Mucosa of descending colon (tissue), 3 donors: Measurements from ENCODE around the gene RCBTB1. TPM values are rescaled to one million over a fixed set of nuclear protein-coding genes. Genes with fewer than 3 reads are reported as not detected.

Experiments
- ATAC-seq: fragments of 200-7000 bp; cut with Tn5 transposase; one replicate; pipeline ENCODE4 v1.9.1; 2020; ENCODE audit warnings: mild to moderate bottlenecking, moderate library complexity
- DNase-seq, 3 donors: peaks; one replicate each; pipeline ENCODE4 v3.0.0-alpha.2; 2020
- H3K36me3 ChIP-seq: fragments of 200-600 bp; one replicate; pipeline ENCODE4 v1.8.0; 2021; ENCODE audit warnings: low read depth, mild to moderate bottlenecking
- H3K4me1 ChIP-seq: fragments of 200-600 bp; one replicate; pipeline ENCODE4 v1.8.0; 2021; ENCODE audit warnings: low read depth, mild to moderate bottlenecking
- H3K4me3 ChIP-seq: fragments of 200-600 bp; one replicate; pipeline ENCODE4 v1.8.0; 2021; ENCODE audit warnings: mild to moderate bottlenecking
- H3K9me3 ChIP-seq: fragments of 200-600 bp; one replicate; pipeline ENCODE4 v1.8.0; 2021; ENCODE audit warnings: mild to moderate bottlenecking
- intact Hi-C, 2 donors: fragments of 100-400 bp; cut with DNase I in 1 of 2; cut with micrococcal nuclease in 1 of 2; formaldehyde crosslinking; loops; one replicate each; pipeline versions ENCODE4 v1.11.0 to v1.11.1; 2022; cut with DNase I, micrococcal nuclease
- total RNA-seq, 3 donors: library from RNA; stranded (reverse); fragmentation: NEBNext Ultra II Directional in 2 of 3; extraction: Animal tissue kit (Norgen Biotek cat#: 25700) in 2 of 3; gene quantifications; one replicate each; pipeline versions ENCODE4 v1.2.1 to v1.2.4, GENCODE V29; 2021 to 2023
- TF ChIP-seq, protein P1 (sequence below): fragments of 200-600 bp; IDR thresholded peaks from one replicate; pipeline ENCODE4 v1.8.0; 2022; ENCODE audit warnings: antibody characterized with exemption, mild to moderate bottlenecking
- donor health status: DM: no; HTN: no; CAD: no; lungs with moderate emphysema.
- donor health status: DM: no; HTN: no; CAD: no.
- donor health status: DM: no; HTN: yes; CAD: no.

Gene RCBTB1
- total RNA-seq, 3 donors from 2014 or later = 5.3 to 11.7 (median 6.7) TPM

DNA sequence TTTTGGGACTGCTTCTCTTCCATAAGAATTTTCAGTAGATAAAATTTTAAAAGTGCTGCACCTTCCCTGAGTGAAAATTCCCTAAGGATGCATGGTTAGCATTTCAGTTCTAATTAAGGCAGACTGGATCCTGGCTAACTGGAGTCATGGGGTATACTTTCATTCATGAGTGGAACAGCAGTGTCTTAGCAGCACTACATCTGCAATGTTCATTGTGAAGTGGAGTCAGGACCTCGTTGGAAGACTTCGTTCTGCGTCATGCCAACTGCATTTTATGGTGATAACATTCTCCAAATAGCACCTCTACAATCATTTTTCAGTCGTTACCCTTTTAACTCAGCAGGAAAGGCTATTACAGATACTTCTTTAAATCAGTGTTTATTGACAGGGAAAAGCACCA is 64.1 kb downstream of the RCBTB1 start:
- no peaks in the 10 kb centered on the region for H3K9me3 ChIP-seq
- H3K4me3 ChIP-seq = no peak overlapping the region
- ATAC-seq = no peak
- intact Hi-C loops = no loop called here
- H3K4me1 ChIP-seq = no peaks in the 10 kb centered on the region
- TF ChIP-seq, protein P1, sequence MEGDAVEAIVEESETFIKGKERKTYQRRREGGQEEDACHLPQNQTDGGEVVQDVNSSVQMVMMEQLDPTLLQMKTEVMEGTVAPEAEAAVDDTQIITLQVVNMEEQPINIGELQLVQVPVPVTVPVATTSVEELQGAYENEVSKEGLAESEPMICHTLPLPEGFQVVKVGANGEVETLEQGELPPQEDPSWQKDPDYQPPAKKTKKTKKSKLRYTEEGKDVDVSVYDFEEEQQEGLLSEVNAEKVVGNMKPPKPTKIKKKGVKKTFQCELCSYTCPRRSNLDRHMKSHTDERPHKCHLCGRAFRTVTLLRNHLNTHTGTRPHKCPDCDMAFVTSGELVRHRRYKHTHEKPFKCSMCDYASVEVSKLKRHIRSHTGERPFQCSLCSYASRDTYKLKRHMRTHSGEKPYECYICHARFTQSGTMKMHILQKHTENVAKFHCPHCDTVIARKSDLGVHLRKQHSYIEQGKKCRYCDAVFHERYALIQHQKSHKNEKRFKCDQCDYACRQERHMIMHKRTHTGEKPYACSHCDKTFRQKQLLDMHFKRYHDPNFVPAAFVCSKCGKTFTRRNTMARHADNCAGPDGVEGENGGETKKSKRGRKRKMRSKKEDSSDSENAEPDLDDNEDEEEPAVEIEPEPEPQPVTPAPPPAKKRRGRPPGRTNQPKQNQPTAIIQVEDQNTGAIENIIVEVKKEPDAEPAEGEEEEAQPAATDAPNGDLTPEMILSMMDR = no peak
- no peak for DNase-seq
- H3K36me3 ChIP-seq = no peaks in the 10 kb centered on the region

DNA sequence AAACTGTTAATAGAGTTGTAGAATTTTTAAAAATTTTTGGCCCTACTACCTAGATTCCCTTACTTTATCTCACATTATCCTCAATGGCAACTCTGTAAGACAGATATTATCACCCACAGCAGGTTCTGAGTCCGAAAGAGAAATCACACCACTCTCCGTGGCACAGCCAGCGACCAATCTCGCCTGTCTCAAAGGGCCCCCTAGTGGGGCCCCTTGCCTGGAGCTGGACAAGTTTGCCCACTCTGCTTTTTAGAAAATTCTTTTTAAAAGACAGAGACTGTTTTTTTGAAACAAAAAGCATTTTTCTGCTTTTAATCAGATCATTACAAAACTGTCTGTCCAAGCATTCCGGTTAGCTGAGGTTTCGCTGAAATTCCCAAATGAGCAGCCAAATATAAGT is 67.9 kb downstream of the RCBTB1 start:
- intact Hi-C loops = no loop called here

DNA sequence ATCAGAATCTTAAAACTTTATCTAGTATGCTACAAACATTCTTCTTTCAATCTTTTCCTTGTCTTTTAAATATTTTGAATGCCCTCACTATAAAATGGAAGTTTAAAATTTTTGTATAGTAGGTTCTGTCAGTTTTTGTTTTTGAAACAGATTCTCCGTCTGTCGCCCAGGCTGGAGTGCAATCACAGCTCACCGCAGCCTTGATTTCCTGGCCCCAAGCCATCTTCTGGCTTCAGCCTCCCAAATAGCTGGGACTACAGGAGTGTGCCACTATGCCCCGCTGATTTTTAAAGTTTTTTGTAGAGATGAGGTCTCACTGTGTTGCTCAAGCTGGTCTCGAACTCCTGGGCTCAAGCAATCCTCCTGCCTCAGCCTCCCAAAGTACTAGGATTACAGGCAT is 68.9 kb downstream of the RCBTB1 start:
- Histone ChIP-seq H3K9me3 (no peaks in the 10 kb centered on the region), H3K36me3 (no peaks in the 10 kb centered on the region), H3K4me1 (no peaks in the 10 kb centered on the region), H3K4me3 (no peak overlapping the region)
- TF ChIP-seq, protein P1 = no peak
- intact Hi-C loops = no loop called here
- no peak for ATAC-seq
- DNase-seq = no peak

More for the DNA sequence above, 67.9 kb downstream of the RCBTB1 start:
- Histone ChIP-seq H3K36me3 (no peaks in the 10 kb centered on the region), H3K4me3 (no peak overlapping the region), H3K9me3 (no peaks in the 10 kb centered on the region), H3K4me1 (no peaks in the 10 kb centered on the region)
- TF ChIP-seq, protein P1 = no peak
- DNase-seq (no peak), ATAC-seq (no peak)

DNA sequence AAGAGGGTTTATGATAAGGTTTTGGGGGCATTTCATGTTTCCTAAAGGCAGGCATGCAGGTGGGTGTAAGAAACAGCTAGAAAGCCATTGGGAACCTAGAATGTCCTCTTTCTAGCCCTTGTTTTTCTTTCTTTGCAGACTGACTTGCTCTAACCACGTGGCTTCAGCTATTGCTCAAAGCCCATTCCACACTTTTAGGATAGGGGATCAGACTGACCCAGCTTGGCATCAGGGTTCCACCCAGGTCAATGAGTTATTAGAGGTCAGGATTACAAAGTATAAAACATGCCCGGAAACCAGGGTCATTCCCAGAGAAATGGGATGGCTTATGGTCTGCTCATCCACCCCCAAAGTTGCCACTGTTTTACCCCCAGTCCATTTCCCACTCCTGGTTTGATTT is 72.8 kb downstream of the RCBTB1 start:
- H3K4me3 ChIP-seq = no peak overlapping the region
- H3K4me1 ChIP-seq = no peaks in the 10 kb centered on the region
- DNase-seq = no peak
- intact Hi-C loops = no loop called here
- H3K9me3 ChIP-seq = no peaks in the 10 kb centered on the region
- no peaks in the 10 kb centered on the region for H3K36me3 ChIP-seq
- TF ChIP-seq, protein P1 = no peak
- no peak for ATAC-seq

DNA sequence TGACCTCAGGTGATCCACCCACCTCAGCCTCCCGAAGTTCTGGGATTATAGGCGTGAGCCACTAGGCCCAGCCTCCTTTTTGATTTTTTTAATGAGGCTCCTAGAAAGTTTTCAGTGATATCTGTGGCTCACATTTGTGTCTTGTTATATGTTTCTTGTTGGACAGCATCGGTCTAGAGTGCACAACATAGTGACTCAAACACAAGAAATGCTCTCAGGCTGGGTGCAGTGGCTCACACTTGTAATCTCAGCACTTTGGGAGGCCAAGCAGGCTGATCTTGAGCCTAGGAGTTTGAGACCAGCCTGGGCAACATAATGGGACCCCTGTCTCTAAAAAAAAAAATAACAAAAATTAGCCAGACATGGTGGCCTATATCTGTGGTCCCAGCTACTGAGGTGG is 81.4 kb downstream of the RCBTB1 start:
- no peaks in the 10 kb centered on the region for H3K4me1 ChIP-seq
- no peak for DNase-seq
- TF ChIP-seq, protein P1 = no peak
- H3K36me3 ChIP-seq = no peaks in the 10 kb centered on the region
- intact Hi-C loops = no loop called here
- no peak overlapping the region for H3K4me3 ChIP-seq
- H3K9me3 ChIP-seq = no peaks in the 10 kb centered on the region
- no peak for ATAC-seq

DNA sequence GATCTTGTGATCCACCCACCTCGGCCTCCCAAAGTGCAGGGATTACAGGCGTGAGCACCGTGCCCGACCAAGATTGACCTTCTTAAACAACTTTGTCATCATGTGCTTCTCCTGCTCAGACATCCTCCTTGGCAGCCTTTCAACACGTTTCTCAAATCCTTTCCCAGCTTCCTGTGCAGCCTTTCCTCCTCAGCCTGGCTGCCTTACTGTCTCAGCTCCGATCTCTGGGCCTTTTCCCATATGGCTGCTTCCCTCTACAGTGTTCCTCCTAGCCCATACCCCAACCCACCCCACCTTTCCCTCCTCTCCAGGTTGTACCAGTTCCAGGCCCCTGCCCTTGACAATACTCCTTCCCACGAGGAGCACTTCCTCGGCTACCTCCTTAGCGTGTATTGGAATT is 82.4 kb downstream of the RCBTB1 start:
- no peak for ATAC-seq
- Histone ChIP-seq H3K9me3 (no peaks in the 10 kb centered on the region), H3K4me1 (no peaks in the 10 kb centered on the region), H3K4me3 (no peak overlapping the region), H3K36me3 (no peaks in the 10 kb centered on the region)
- TF ChIP-seq, protein P1 = no peak
- DNase-seq = peak in 1 of 3 donors; percentile 15
- intact Hi-C loops = no loop called here
